Breast epithelium (tissue), 4 donors: ENCODE data around the gene MYH9. TPM values are rescaled to one million over a fixed set of nuclear protein-coding genes. Genes with fewer than 3 reads are reported as not detected.

Experiments
- DNase-seq, 2 donors: peaks; one replicate each; pipeline ENCODE4 v3.0.0-alpha.2; 2019; ENCODE audit warnings: low spot score in 2 of 2
- H3K27ac ChIP-seq, 2 donors: fragments of 200-600 bp; sonication (generic) in 1 of 2; one replicate each; pipeline ENCODE4 v1.5.1; 2016 to 2019; ENCODE audit warnings: mild to moderate bottlenecking in 1 of 2
- H3K27me3 ChIP-seq, 2 donors: fragments of 200-600 bp; sonication (generic) in 1 of 2; one replicate each; pipeline versions ENCODE4 v1.5.1 to v1.6.0; 2017 to 2019; ENCODE audit warnings: control low read depth in 1 of 2, mild to moderate bottlenecking in 1 of 2
- H3K36me3 ChIP-seq: fragments of 200-600 bp; one replicate; pipeline ENCODE4 v1.5.1; 2019
- H3K4me1 ChIP-seq, 2 donors: fragments of 200-600 bp; sonication (generic); one replicate each; pipeline ENCODE4 v1.5.1; 2016 to 2019; ENCODE audit warnings: control low read depth in 1 of 2
- H3K4me3 ChIP-seq, 3 donors: fragments of 200-600 bp; sonication (generic); 1 replicate in 2 of 3; 2 replicates in 1 of 3; pipeline ENCODE4 v1.5.1; 2016 to 2019; ENCODE audit warnings: mild to moderate bottlenecking in 3 of 3, moderate library complexity in 2 of 3
- H3K9me3 ChIP-seq, 2 donors: fragments of 200-600 bp; sonication (generic) in 1 of 2; one replicate each; pipeline ENCODE4 v1.5.1; 2016 to 2019; ENCODE audit warnings: control low read depth in 1 of 2
- CTCF ChIP-seq, 3 donors: fragments of 450-650 bp; IDR thresholded peaks; one replicate each; pipeline ENCODE4 v1.5.1; 2016 to 2017; ENCODE audit warnings: antibody characterized with exemption in 3 of 3, mild to moderate bottlenecking in 3 of 3, moderate library complexity in 3 of 3
- POLR2A ChIP-seq: fragments of 450-650 bp; IDR thresholded peaks from one replicate; pipeline ENCODE4 v1.6.1; 2016; ENCODE audit warnings: antibody characterized with exemption, mild to moderate bottlenecking, moderate library complexity
- POLR2AphosphoS5 ChIP-seq, 3 donors: sonication (generic); formaldehyde crosslinking; IDR thresholded peaks; one replicate each; pipeline ENCODE4 v1.6.1; 2017; ENCODE audit warnings: antibody characterized with exemption in 3 of 3
- intact Hi-C: fragments of 100-400 bp; cut with DNase I; formaldehyde crosslinking; loops from one replicate; pipeline ENCODE4 v1.15.1; 2023; ENCODE audit warnings: low total_unique reads
- total RNA-seq, 3 donors: library from RNA; depleted of rRNA; stranded (reverse); fragments of >200 nt; gene quantifications; one replicate each; pipeline ENCODE4 v1.1.0, GENCODE V29; 2016

The MYH9 gene
- total RNA-seq, 3 donors from 2014 or later, result 169 to 392 (median 268) TPM

GRCh38 chr22:36409056-36409455 lies 21.3 kb upstream of the MYH9 start:
- Histone ChIP-seq H3K9me3 (no peaks in the 10 kb centered on the region), H3K36me3 (no peaks in the 10 kb centered on the region), H3K4me1 (no peaks in the 10 kb centered on the region), H3K4me3 (no peak overlapping the region), H3K27ac (peak overlapping the region; percentile 92 to 96), H3K27me3 (no peaks in the 10 kb centered on the region)
- no peak for TF ChIP-seq POLR2A
- TF ChIP-seq CTCF (IDR thresholded peaks at IDR 0.05), result no peak
- no peak for TF ChIP-seq POLR2AphosphoS5 (IDR thresholded peaks at IDR 0.05)
- DNase-seq, result no peak
- intact Hi-C loops, result no loop called here

GRCh38 chr22:36406721-36407120 lies 19.0 kb upstream of the MYH9 start:
- no peaks in the 10 kb centered on the region for H3K9me3 ChIP-seq
- no peak for DNase-seq
- no peak for TF ChIP-seq POLR2AphosphoS5 (IDR thresholded peaks at IDR 0.05)
- TF ChIP-seq POLR2A, result no peak
- no peak for TF ChIP-seq CTCF (IDR thresholded peaks at IDR 0.05)
- no peak overlapping the region for H3K4me3 ChIP-seq
- no peaks in the 10 kb centered on the region for H3K36me3 ChIP-seq
- H3K27me3 ChIP-seq, result no peaks in the 10 kb centered on the region
- intact Hi-C loops, result no loop called here
- H3K4me1 ChIP-seq, result no peaks in the 10 kb centered on the region
- peak overlapping the region in 1 of 2 donors; percentile 11 for H3K27ac ChIP-seq

- intact Hi-C loops, result no loop called here
- TF ChIP-seq POLR2A, result no peak
- no peak for TF ChIP-seq CTCF (IDR thresholded peaks at IDR 0.05)
- no peak for TF ChIP-seq POLR2AphosphoS5 (IDR thresholded peaks at IDR 0.05)
- Histone ChIP-seq H3K4me1 (no peaks in the 10 kb centered on the region), H3K4me3 (no peak overlapping the region), H3K36me3 (no peaks in the 10 kb centered on the region), H3K27me3 (no peaks in the 10 kb centered on the region), H3K27ac (peak overlapping the region in 1 of 2 donors; percentile 43), H3K9me3 (no peaks in the 10 kb centered on the region)
- no peak for DNase-seq
Measured at GRCh38 chr22:36405671-36406538, 18.1 kb upstream of the MYH9 start.

GRCh38 chr22:36405221-36405661 lies 17.5 kb upstream of the MYH9 start:
- no peaks in the 10 kb centered on the region for H3K4me1 ChIP-seq
- H3K27me3 ChIP-seq, result no peaks in the 10 kb centered on the region
- H3K4me3 ChIP-seq, result no peak overlapping the region
- no peak overlapping the region for H3K27ac ChIP-seq
- no peaks in the 10 kb centered on the region for H3K36me3 ChIP-seq
- DNase-seq, result no peak
- TF ChIP-seq POLR2AphosphoS5 (IDR thresholded peaks at IDR 0.05) (no peak), POLR2A (no peak), CTCF (IDR thresholded peaks at IDR 0.05) (no peak)
- intact Hi-C loops, result no loop called here
- H3K9me3 ChIP-seq, result no peaks in the 10 kb centered on the region

- TF ChIP-seq POLR2AphosphoS5 (IDR thresholded peaks at IDR 0.05) (no peak), POLR2A (no peak), CTCF (IDR thresholded peaks at IDR 0.05) (no peak)
- Histone ChIP-seq H3K4me3 (no peak overlapping the region), H3K4me1 (no peaks in the 10 kb centered on the region), H3K36me3 (no peaks in the 10 kb centered on the region), H3K27ac (no peak overlapping the region), H3K27me3 (no peaks in the 10 kb centered on the region), H3K9me3 (no peaks in the 10 kb centered on the region)
- DNase-seq, result no peak
- intact Hi-C loops, result no loop called here
Measured at GRCh38 chr22:36404446-36404845, 16.7 kb upstream of the MYH9 start.
